NCI-H2196 (cell line): ENCODE data around the gene CDK8.

ENCODE experiments used
- DNase-seq: peaks from one replicate; lab custom pipeline; 2025; ENCODE audit not compliant: unreplicated experiment; lab: John Stamatoyannopoulos, UW

CDK8 gene

DNA sequence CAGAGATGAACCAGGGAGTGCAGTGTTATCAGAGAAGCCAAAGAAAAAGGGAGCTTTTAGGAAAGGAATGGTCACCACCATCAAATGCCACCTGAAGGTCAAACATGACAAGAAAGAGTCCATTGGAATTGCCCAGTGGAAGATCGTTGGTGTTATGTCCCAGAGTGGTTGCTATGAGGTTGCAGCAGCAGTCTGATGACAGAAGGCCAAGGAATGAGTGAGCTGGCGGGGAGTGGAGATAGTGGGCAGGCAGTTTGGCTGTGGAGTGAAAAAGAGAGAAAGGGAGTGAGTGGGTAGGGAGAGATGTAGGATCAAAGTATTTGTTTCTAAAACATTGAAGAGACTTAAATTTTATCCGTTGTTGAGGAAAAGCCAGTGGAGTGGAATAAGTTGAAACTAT, 186.2 kb downstream of the CDK8 start:
- DNase-seq = no peak

GRCh38 chr13:26441476-26441875, 187.5 kb downstream of the CDK8 start:
- DNase-seq = no peak

DNA sequence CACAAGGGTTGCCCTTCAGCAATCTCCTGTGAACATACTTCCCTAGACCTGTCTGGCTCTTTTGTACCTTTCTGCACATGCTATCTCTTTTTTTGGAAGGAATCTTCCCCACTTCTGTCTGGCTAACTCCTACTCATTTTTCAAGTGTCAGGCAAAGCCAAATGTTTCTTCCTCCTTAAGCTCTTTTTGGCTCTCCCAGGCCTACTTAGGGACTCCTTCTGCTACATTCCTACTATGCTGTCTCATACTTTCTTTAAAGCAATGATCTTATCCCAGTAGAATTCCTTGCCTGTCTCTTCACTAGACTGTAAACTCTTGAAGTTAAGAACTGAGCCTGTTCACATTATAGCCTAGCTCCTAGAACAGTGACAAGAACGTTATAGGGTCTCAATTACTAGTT, 188.6 kb downstream of the CDK8 start:
- DNase-seq = no peak

GRCh38 chr13:26445092-26445491, 191.2 kb downstream of the CDK8 start:
- DNase-seq = no peak

GRCh38 chr13:26446751-26447150, 192.8 kb downstream of the CDK8 start:
- DNase-seq = no peak

GRCh38 chr13:26448032-26448431, 194.1 kb downstream of the CDK8 start:
- no peak for DNase-seq

DNA sequence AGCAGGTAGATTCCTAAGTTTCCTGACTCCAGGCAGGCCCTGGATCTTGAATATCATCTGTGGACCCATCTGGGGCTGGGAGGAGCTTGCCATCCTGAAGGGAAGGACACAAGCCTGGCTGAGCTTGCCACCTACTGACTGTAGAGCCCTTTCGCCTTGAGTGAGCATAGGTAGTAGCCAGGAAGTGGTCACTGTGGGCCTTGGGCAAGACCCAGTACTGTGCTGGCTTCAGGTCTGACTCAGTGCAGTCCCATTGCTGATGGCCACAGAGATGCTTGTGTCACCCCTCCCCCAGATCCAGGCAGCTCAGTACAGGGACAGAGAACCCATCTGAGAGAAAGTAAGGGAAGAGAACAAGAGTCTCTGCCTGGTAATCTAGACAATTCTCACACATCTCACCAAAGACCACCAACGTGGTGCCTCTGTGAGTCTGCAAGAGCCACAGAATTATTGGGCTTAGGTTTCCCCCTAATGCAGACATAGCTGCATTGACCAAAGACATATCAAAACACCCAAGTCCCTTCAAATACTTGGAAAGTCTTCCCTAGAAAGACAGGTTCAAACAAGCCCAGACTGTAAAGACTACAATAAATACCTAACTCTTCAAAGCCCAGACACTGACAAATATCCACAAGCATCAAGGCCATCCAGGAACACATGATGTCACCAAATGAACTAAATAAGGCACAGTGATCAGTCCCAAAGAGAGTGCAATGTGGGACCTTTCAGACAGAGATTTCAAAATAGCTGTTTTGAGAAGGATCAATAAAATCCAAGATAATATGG, 195.3 kb downstream of the CDK8 start:
- no peak for DNase-seq
